Measurements from ENCODE around the gene KLHL6.

DNA sequence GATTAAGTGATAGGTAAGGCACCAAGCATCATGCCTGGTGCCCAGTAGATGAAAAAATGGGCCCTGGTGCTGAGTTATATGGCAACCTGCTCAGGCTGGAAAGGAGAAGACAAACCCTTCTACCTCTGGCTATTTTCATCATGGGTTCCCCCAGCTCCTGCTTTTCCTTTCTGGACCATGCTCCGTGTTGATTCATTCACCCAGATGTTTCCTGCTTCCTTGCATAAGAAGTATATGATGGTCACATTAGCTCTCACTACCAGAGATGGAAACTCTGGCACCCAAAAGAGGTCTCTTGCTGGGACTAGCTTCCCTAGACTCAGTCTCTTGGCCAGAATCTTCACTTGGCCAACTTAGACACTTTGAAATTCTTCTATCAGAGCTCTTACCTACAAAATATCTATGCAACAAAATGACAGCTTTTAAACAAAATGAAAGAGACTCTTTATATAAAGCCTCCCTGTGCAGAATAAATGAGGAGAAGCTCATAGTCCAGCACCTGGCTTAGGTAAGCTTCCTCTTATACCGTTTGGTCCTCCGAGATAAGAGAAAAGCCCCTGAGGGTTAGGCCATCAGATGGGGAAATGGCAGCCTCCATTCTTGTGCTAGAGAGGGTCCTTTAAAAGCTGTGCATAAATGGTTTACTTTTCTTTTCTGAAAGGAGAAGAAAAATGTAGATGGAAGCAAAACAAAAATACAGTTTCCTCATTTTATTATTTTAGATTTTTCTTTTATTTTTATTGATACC is 80.3 kb downstream of the KLHL6 start:
- TF ChIP-seq, protein P1, sequence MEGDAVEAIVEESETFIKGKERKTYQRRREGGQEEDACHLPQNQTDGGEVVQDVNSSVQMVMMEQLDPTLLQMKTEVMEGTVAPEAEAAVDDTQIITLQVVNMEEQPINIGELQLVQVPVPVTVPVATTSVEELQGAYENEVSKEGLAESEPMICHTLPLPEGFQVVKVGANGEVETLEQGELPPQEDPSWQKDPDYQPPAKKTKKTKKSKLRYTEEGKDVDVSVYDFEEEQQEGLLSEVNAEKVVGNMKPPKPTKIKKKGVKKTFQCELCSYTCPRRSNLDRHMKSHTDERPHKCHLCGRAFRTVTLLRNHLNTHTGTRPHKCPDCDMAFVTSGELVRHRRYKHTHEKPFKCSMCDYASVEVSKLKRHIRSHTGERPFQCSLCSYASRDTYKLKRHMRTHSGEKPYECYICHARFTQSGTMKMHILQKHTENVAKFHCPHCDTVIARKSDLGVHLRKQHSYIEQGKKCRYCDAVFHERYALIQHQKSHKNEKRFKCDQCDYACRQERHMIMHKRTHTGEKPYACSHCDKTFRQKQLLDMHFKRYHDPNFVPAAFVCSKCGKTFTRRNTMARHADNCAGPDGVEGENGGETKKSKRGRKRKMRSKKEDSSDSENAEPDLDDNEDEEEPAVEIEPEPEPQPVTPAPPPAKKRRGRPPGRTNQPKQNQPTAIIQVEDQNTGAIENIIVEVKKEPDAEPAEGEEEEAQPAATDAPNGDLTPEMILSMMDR (IDR thresholded peaks at IDR 0.05): no peak
- TF ChIP-seq POLR2A (IDR thresholded peaks at IDR 0.05): no peak

All from thyroid gland (tissue), 4 donors.